C4-2B (cell line): ENCODE measurements around the gene FTH1.

ENCODE experiments used
- CTCF ChIP-seq: fragments of 450-650 bp; conservative IDR thresholded peaks from 2 replicates; pipeline ENCODE4 v1.5.1; 2017; ENCODE audit warnings: mild to moderate bottlenecking
- ZFX ChIP-seq: fragments of 450-650 bp; IDR thresholded peaks from 2 replicates; pipeline ENCODE4 v1.6.1; 2017

DNA sequence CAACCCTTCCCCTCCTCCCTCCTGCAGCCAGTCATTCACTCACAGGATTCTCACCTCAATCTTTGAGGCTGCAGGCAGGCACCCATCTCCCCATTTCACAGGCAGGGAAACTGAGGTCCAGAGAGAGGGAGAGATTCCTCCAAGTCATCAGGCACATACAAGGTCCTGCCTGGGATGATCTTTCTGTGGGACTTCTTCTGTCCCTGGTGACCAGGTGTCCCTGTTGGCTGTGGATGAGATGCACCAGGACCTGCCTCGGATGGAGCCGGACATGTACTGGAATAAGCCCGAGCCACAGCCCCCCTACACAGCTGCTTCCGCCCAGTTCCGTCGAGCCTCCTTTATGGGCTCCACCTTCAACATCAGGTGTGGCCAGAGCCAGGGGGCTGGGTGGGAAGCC, 7.8 kb downstream of the FTH1 start:
- no peak for TF ChIP-seq CTCF
- no peak for TF ChIP-seq ZFX
